RWPE2 (cell line): ENCODE data around the gene TMCC3.

Experiments
- ATAC-seq: fragments of 200-7000 bp; cut with Tn5 transposase; 3 replicates; pipeline ENCODE4 v1.9.1; 2021; ENCODE audit warnings: low read depth
- DNase-seq: peaks from one replicate; pipeline ENCODE4 v3.0.0-alpha.2; 2020; ENCODE audit warnings: low spot score
- H3K27ac ChIP-seq: fragments of 450-650 bp; 2 replicates; pipeline ENCODE4 v1.5.1; 2017; ENCODE audit warnings: mild to moderate bottlenecking; ENCODE audit not compliant: poor library complexity, severe bottlenecking
- H3K27me3 ChIP-seq: fragments of 250-450 bp; sonication (Bioruptor Pico); 2 replicates; pipeline ENCODE4 v1.5.1; 2021; ENCODE audit warnings: mild to moderate bottlenecking, moderate library complexity; ENCODE audit not compliant: insufficient read depth, poor library complexity, severe bottlenecking
- H3K36me3 ChIP-seq: fragments of 250-450 bp; sonication (Bioruptor Pico); 2 replicates; pipeline ENCODE4 v1.5.1; 2020; ENCODE audit warnings: low read depth, mild to moderate bottlenecking, moderate library complexity
- H3K4me1 ChIP-seq: fragments of 250-450 bp; sonication (Bioruptor Pico); 2 replicates; pipeline ENCODE4 v1.5.1; 2021; ENCODE audit warnings: mild to moderate bottlenecking, moderate library complexity; ENCODE audit not compliant: insufficient read depth, poor library complexity, severe bottlenecking
- H3K4me3 ChIP-seq: fragments of 250-450 bp; sonication (Bioruptor Pico); 2 replicates; pipeline ENCODE4 v1.5.1; 2021; ENCODE audit warnings: mild to moderate bottlenecking, moderate library complexity; ENCODE audit not compliant: severe bottlenecking
- H3K9me3 ChIP-seq: fragments of 250-450 bp; sonication (Bioruptor Pico); 2 replicates; pipeline ENCODE4 v1.5.1; 2021; ENCODE audit warnings: mild to moderate bottlenecking, moderate library complexity; ENCODE audit not compliant: severe bottlenecking
- TF ChIP-seq, protein P1 (sequence below): fragments of 450-650 bp; IDR thresholded peaks from one replicate; pipeline ENCODE4 v1.5.1; 2017; ENCODE audit warnings: mild to moderate bottlenecking, moderate library complexity; ENCODE audit not compliant: poor library complexity, severe bottlenecking

TMCC3 gene

GRCh38 chr12:94625531-94625930 is 24.8 kb downstream of the TMCC3 start:
- DNase-seq, result no peak
- Histone ChIP-seq H3K27me3 (no peaks in the 10 kb centered on the region), H3K4me3 (no peak overlapping the region), H3K27ac (no peak overlapping the region), H3K36me3 (no peaks in the 10 kb centered on the region), H3K9me3 (no peaks in the 10 kb centered on the region), H3K4me1 (peaks cover 26% of the 10 kb centered on the region)
- TF ChIP-seq, protein P1, sequence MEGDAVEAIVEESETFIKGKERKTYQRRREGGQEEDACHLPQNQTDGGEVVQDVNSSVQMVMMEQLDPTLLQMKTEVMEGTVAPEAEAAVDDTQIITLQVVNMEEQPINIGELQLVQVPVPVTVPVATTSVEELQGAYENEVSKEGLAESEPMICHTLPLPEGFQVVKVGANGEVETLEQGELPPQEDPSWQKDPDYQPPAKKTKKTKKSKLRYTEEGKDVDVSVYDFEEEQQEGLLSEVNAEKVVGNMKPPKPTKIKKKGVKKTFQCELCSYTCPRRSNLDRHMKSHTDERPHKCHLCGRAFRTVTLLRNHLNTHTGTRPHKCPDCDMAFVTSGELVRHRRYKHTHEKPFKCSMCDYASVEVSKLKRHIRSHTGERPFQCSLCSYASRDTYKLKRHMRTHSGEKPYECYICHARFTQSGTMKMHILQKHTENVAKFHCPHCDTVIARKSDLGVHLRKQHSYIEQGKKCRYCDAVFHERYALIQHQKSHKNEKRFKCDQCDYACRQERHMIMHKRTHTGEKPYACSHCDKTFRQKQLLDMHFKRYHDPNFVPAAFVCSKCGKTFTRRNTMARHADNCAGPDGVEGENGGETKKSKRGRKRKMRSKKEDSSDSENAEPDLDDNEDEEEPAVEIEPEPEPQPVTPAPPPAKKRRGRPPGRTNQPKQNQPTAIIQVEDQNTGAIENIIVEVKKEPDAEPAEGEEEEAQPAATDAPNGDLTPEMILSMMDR, result no peak
- ATAC-seq, result no peak

- ATAC-seq (no peak), DNase-seq (no peak)
- Histone ChIP-seq H3K4me3 (no peak overlapping the region), H3K36me3 (no peaks in the 10 kb centered on the region), H3K9me3 (no peaks in the 10 kb centered on the region), H3K27ac (peak overlapping the region; percentile 94), H3K4me1 (peaks cover 44% of the 10 kb centered on the region), H3K27me3 (no peaks in the 10 kb centered on the region)
- TF ChIP-seq, protein P1, result no peak
Measured at GRCh38 chr12:94623161-94623920, 27.0 kb downstream of the TMCC3 start.

- Histone ChIP-seq H3K36me3 (no peaks in the 10 kb centered on the region), H3K27me3 (no peaks in the 10 kb centered on the region), H3K27ac (peak overlapping the region; percentile 94), H3K9me3 (no peaks in the 10 kb centered on the region), H3K4me1 (peaks cover 53% of the 10 kb centered on the region), H3K4me3 (peak overlapping the region; percentile 30)
- DNase-seq (no peak), ATAC-seq (no peak)
- TF ChIP-seq, protein P1, result no peak
Measured at GRCh38 chr12:94622475-94622874, 27.9 kb downstream of the TMCC3 start.

DNA sequence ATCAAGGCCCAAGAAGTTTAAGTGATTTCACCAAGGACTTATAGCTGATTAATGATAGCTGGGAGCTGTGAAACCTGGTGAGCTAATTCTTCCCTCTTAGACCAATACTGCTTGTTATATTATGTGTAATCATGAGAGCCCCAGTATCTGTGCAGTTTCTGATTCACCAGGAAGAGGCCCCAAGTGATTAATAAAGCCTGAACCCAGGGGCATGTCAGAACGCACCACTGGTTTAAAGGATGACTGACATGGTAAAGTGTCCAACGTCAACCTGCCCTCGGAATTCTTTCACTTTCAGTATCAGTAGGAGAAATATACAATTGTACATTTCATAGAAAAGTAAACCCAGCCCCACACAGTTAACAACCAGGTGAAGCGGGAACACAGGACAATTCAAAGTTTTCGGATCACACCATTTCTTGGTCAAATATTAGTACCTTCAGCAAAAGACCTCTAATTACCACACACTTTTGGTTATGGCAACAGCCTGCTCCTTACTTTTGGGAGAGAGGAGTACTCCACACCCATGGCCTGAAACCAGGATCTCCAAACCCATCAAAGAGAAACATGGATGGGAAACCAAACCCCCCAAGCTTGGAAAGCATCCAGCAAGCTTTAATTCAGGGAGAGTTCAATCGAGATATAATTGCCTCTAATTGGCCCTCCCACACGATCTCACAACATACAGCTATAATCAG is 28.5 kb downstream of the TMCC3 start:
- peak overlapping the region; percentile 30 for H3K4me3 ChIP-seq

More for the DNA sequence above, 28.5 kb downstream of the TMCC3 start:
- peak; percentile 91 for ATAC-seq
- TF ChIP-seq, protein P1, result no peak
- Histone ChIP-seq H3K27me3 (no peaks in the 10 kb centered on the region), H3K36me3 (no peaks in the 10 kb centered on the region), H3K27ac (peak overlapping the region; percentile 94), H3K4me1 (peaks cover 59% of the 10 kb centered on the region), H3K9me3 (no peaks in the 10 kb centered on the region)
- peak; percentile 80 for DNase-seq
